DMS53 treated with DMSO at 0.1 percent for 48 hours (cell line): Measurements from ENCODE around the gene WDR90.
A peak's percentile ranks its signal among the peaks of the same experiment; 100 is the strongest.

Source experiments
- DNase-seq: peaks from one replicate; lab custom pipeline; 2025; ENCODE audit not compliant: unreplicated experiment; lab: John Stamatoyannopoulos, UW

The WDR90 gene

DNA sequence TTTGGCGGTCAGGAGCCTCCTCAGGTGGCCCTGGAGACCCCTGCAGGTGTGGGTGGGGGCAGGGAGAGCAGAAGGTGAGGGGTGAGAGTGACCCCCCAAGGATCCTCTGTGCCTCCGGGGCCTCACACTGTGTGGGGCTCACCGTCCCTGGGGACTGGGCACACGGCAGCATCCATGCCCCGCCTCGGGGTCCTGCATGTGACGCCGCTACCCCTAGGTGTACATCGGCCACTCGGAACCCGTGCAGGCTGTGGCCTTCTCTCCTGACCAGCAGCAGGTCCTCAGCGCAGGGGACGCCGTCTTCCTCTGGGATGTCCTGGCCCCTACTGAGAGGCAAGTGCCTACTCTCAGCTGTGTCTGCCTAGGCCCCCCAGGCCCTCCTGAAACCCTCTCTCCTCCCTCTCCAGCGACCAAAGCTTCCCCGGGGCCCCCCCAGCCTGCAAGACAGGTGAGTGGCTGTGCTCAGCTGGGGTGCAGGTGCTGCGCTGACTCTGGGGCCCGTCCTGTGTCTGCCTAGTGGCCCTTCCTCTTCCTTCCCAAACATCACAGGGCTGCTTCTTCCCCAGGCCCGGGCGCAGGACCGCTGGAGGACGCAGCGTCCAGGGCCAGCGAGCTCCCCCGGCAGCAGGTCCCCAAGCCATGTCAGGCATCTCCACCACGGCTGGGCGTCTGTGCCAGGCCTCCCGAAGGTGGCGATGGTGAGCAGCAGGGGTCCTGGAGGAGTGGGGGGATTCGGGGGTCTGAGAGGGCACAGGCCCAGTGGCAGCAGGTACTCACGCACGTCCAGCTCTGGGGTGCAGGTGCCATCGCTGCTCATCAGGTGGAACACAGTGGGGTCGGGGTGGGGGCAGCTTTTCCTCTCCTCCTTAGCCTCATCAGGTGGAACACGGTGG lies 9.8 kb downstream of the WDR90 start:
- no peak for DNase-seq

DNA sequence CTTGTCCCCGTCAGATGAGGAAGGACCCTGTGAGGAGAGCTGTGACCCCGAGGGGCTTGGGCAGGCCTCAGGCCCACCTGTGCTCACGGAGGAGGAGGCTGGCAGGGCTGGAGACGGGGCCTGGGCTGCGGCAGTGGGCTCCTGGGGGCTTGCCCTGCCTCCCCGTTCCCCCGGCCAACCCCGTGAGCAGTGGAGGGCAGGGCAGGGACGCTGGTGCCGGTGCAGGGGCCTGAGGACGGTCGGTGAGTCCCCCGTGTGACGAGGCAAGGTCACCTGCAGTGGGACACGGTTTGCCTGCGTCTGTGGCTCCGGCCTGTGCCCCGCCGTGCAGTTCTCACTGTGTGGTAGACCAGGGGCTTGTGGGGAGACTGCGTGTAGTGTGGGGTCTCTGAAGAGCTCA lies 10.5 kb downstream of the WDR90 start:
- no peak for DNase-seq

DNA sequence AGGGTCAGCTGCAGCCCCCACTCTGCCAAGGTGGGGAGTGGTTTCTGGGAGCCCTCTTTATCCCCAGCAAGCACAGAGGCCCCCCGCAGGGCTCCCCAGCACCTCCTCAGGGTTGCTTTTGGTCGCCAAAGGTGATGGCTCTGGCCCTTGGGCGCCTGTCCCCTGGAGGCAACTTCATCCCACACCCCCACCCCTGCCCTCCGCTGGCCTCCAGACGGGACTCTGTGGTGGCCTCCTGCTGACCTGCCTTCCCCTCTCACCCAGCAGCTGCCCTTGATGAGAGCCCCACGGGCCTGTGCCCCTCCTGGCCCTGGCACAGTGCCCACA lies 10.9 kb downstream of the WDR90 start:
- no peak for DNase-seq

DNA sequence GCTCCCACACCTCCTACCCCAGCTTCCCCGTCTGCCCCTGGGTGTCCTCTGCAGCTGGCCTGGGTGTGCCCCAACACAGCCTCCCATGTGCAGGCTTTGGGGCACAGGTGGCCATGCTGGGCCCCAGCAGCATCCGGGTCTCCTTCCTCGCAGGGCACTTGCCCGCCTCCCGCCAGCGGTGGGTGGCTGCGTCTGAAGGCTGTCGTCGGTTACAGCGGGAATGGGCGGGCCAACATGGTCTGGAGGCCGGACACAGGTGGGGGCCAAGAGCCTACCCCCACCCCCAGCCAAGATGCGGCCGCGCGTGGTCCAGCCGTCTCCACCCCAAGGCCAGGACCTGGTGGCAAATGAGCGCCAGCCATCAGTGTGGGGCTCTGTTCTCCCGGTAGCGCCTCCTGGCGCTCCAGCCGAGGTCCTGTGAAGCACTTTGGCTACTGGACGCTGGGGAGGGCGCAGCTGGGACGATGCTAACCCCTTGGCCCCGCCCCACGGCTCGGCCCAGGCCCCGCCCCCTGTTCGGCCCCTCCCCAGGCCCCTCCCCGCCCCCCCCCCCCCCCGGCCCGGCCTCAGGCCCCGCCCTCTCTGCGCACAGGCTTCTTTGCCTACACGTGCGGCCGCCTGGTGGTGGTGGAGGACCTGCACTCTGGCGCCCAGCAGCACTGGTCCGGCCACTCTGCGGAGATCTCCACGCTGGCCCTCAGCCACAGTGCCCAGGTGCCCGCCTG lies 11.5 kb downstream of the WDR90 start:
- DNase-seq = peak; percentile 72

DNA sequence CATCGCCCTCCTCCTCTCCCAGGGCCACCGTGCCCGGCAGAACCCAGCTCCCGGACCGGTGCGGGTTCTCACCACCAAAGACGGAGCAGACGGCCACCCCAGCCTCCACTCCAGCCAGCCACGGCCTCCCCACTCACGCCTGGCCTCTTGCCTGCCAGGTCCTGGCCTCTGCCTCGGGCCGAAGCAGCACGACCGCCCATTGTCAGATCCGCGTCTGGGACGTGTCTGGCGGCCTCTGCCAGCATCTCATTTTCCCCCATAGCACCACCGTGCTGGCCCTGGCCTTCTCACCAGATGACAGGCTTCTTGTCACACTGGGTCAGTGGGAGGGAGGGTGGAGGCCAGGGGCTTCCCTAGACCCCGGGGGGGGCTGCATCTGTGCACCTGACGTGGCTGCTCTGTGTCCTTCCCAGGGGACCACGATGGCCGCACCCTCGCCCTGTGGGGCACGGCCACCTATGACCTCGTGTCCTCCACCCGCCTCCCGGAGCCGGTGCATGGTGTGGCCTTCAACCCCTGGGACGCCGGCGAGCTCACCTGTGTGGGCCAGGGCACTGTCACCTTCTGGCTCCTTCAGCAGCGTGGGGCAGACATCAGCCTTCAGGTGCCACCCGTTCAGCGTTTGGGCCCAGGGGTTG lies 12.1 kb downstream of the WDR90 start:
- no peak for DNase-seq

DNA sequence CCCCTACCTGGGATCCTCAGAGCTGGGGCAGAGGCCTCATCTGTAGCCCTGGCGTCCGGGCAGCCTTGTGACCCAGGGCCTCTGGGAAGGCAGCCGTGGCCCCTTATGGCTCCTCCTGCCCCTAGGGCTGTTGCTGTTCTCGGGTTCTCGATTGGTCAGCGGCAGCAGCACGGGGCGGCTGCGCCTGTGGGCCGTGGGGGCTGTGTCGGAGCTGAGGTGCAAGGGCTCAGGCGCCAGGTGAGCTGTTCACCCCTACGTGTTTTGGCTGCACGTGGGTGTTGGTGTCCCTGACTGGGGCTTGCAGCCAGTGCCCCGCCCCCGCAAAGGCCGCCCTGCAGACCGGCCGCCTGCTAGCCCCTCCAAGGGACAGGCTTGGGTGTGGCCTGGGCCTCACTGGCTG lies 12.9 kb downstream of the WDR90 start:
- no peak for DNase-seq

DNA sequence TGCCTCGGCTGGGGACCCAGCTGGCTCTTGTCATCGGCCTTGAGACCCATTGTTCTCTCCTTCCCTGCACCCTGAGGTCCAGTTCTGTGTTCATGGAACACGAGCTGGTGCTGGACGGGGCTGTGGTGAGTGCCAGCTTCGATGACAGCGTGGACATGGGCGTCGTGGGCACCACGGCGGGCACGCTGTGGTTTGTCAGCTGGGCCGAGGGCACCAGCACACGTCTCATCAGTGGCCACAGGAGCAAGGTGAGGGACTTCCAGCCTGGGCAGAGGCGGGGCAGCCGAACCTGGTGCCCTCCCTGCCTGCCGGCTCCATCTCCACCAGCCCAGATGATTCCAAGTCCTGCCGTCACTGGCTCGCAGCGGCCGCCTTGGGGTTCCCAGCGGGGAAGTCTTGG lies 13.4 kb downstream of the WDR90 start:
- no peak for DNase-seq

DNA sequence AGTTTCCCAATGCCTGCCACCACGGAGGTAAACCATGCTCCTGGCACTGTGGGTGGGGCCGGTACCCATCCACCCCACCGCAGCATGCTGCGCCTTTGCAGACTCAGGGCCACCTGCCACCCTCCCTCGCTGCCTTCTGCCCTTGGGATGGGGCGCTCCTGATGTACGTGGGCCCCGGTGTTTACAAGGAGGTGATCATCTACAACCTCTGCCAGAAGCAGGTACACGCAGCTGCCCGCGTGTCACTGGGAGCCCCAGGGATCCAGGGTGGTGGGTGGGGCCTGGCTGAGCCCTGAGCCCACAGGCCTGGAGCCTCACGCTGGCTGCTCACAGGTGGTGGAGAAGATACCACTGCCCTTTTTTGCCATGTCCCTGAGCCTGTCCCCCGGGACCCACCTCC lies 17.4 kb downstream of the WDR90 start:
- DNase-seq = no peak

DNA sequence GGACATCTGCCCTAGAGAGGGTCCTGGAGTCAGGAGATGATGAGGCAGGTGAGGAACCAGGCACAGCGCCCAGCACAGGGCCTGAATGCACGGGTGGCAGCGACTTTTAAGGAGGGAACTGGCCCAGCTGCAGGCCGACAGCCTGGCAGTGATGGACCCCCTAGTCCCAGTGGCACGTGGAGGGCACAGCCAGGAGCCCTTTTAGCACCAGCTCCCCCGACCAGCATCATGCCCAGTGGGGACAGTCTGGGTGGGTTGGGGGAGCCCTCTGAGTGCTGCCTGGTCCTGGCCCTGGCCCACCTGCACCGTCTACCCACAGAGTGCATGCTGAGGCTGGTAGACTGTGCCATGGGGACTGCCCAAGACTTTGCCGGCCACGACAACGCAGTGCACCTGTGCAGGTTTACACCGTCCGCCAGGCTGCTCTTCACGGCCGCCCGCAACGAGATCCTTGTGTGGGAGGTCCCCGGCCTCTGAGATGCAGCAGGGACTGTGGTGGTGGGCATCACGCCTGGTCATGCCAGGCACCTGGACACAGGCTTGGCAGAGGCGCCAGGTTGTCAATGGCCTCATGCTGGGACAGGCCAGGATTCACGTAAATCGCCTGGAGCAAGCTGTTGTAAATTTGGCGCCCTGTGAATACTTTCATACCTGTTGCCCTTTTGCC lies 18.1 kb downstream of the WDR90 start:
- DNase-seq = no peak

DNA sequence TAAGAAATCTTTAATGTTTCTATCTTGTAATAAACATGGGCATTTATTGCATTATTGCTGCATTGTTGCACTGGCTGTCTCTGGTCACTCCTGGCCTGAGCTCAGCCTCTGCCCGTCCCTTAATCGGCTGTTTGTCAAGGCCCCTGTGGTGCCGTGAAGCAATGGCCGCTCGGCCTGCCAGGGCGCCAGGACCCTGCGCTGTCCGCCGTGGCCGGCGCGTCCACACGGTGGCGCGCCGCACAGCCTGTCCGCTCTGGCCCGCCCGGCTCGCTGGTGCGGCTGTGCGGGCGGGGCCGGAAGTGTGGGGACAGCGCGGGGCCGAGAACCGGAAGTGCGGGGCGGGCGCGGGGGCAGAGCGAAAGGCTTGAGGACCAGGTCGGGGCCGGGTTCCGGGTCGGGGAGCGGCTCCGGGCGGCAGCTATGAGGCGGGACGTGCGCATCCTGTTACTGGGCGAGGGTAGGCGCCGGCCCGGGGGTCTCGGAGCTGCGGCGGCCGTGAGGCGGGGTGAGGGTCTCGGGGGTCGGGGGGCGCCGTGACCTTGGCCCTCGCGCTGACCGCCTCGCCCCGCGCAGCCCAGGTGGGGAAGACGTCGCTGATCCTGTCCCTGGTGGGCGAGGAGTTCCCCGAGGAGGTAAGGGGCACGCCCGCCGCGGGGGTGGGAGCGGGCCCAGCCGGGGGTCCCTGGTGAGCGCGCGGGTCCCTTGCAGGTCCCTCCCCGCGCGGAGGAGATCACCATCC lies 18.8 kb downstream of the WDR90 start, which contains the start of gene RHOT2:
Gene RHOT2, plus strand, starts transcription at position 353 of the 739 bp plus-strand sequence. Its CDS starts 68 bp downstream, at position 421.
- peak; percentile 67 for DNase-seq

DNA sequence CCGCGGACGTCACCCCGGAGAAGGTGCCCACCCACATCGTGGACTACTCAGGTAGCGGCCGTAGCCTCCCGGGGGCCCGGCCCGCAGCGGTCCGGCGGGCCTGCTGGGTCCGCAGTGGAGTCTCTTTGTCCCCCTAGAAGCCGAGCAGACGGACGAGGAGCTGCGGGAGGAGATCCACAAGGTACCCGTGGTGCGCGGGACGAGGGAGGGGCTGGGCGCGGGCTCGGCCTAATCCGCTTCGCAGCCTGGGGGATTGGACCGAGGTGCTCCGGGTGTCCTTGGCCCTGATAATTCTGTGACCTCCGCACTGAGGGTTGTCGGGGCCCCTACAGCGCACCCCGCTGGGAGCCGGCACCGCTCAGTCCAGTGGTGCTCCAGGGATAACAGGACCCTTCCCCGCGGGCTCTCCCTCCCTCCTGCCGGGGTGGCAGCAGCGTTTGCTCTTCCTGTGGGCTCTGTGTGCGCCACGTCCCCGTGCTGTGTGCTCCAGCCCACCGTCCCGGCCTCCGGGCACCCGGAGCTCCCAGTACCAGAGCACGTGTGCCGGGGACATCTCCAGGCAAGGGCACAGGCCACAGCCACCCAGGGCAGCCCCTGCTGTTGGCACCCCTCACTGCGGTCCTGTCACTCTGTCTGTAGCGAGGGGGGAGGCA lies 19.5 kb downstream of the WDR90 start:
- no peak for DNase-seq

DNA sequence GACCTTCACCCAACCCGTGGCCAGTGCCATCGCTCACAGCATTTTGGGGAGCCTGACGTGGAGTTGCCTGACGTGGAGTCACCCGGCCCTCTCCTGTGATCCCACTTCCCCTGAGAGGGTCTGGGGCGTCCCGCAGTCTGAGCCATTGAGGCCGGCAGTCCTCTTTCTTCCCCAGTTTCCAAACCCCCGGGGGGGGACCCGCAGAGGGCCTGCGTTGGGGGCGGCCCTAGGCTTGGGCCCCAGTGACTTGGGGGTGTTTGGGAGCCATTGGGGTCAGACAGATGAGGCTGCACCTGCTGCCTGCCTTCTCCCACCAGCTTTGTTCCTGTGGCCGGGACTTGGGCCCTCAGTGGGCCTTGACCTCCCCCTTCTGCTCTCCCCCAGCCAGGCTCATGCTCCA lies 20.5 kb downstream of the WDR90 start:
- DNase-seq = no peak

DNA sequence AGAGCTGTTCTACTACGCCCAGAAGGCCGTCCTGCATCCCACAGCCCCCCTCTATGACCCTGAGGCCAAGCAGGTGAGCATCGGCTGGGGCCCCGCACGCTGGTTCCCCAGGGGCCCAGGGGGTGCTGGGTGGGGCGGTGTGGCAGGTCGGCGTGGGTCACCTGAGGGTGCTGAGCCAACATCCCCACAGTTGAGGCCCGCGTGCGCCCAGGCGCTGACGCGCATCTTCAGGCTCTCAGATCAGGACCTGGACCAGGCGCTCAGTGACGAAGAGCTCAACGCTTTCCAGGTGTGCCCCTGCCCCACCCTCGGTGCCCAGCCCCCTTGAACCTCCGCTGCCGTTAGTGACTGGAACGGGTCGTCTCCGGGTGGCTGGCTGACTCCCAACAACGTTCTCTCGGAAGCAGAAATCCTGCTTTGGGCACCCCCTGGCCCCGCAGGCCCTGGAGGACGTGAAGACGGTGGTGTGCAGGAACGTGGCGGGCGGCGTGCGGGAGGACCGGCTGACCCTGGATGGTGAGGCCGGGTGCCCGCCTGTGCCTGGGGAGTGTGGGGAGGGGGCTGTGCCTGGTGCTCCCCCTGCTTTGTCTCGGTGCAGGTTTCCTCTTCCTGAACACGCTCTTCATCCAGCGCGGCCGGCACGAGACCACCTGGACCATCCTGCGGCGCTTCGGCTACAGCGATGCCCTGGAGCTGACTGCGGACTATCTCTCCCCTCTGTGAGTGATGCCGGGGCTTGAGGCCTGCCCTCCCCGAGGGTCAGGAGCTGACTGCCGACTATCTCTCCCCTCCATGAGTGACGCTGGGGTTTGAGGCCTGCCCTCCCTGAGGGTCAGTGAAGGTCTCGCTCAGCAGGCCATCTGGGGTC lies 21.6 kb downstream of the WDR90 start:
- DNase-seq = no peak

DNA sequence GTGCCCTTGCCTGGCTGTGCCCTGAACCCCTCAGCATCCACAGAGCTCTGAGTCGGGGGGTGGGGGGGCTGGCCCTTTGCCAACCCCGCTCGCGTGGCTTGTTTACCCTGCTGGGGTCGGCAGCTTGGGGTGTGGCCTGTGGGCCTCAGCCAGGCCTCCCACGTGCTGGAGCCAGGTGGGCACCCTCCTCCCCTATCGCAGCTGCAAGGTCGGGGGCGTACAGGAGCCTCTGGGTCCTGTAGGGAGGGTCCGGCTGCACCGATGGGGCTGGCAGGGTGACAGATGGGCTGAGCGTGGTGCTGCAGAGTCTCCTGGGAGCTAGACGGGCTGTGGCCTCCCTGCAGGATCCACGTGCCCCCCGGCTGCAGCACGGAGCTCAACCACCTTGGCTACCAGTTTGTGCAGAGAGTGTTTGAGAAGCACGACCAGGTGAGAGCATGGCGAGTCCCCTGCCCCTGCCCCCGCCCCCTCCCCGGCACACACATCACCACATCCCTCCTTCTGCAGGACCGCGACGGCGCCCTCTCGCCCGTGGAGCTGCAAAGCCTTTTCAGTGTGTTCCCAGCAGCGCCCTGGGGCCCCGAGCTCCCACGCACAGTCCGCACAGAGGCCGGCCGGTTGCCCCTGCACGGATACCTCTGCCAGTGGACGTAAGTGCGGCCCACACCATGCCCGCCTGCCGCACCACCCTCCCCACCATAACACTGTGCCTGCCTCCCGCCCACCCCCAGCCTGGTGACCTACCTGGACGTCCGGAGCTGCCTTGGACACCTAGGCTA lies 22.4 kb downstream of the WDR90 start:
- DNase-seq = no peak

DNA sequence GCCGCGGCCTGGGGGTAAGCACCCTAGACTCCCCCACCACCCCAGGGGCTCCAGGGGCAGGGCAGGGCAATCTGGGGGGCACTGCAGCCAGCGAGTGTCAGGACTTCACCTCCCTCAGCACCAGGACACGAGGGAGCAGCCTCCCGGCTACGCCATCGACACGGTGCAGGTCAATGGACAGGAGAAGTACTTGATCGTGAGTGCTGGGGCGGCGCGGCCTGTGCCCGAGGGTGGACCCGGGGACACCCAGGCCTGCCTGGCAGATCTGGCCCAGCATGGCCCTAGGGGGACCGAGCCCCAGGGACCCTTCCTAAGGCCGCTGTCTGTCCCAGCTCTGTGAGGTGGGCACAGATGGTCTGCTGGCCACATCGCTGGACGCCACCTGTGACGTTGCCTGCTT lies 23.2 kb downstream of the WDR90 start:
- no peak for DNase-seq

DNA sequence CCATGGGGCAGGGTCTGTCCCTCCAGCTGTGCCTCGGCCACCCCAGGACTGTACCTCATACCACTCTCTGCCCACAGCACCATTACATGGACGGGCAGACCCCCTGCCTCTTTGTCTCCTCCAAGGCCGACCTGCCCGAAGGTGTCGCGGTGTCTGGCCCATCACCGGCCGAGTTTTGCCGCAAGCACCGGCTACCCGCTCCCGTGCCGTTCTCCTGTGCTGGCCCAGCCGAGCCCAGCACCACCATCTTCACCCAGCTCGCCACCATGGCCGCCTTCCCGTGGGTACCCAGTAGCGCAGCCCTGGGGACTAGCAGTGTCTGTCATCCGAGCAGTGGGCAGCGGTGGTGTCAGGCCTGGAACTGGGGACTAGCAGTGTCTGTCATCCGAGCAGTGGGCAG lies 23.7 kb downstream of the WDR90 start:
- no peak for DNase-seq

DNA sequence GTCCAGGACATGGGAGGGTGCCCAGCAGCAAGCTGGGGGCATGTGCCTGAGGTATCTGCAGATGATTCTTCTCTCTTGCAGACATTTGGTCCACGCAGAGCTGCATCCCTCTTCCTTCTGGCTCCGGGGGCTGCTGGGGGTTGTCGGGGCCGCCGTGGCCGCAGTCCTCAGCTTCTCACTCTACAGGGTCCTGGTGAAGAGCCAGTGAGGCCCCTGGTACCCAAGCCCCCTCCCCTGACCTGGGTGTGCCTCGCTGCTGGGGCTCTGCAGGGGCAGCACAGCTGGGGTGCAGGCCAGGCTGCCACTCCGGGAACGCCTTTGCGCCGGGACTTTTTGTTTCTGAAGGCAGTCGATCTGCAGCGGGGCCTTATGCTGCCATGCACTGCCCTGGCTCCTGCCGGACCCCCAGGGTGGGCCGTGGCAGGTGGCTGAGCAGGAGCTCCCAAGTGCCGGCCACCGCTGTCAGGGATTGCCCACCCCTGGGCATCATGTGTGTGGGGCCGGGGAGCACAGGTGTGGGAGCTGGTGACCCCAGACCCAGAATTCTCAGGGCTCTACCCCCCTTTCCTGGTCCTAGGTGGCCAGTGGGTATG lies 24.3 kb downstream of the WDR90 start:
- no peak for DNase-seq

DNA sequence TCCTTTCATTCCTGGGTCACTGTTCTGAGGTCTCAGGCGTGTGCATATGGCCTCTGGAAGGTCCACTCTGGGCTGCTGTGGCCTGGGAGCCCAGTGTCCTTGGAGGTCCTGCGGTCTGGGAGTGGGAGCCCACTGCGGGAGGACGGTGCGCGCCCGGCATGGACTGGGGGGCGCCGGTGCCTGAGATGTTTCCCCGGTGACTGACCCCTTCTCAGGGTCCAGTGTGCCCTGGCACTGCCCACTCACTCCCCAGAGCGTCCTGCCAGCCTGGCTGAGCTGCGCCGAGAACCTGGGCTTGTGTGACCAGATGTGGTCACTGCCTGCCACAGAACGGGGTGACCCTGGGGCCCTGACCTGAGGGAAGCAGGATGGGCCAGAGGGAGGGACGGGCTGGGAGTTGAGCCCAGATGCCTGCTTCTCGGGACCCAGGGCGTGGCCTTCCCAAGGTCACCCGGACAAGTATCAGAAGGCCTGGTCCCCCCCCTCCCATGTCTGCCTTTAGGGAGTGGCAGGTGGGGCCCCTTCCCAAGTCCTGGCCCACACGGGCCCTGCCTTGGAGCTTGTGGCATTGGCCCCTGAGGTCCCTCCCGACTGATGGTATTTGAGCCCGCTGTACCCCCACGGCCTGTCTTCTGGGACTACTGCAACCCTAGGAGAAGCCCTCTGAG lies 25.2 kb downstream of the WDR90 start:
- DNase-seq = no peak
